Trophoblast cell (in vitro differentiated cells and primary cell): ENCODE measurements around the gene KCTD14.
"Not testable (repeated sequence)": the region's sequence is repeated elsewhere in the genome, so short reads cannot be mapped to it uniquely, and the experiment has no call there.

ENCODE experiments used
- DNase-seq, 2 donors: peaks; one replicate each; pipeline ENCODE4 v3.0.0-alpha.2; 2016
- H2AFZ ChIP-seq: 2 replicates; pipeline ENCODE4 v1.6.1; 2013; ENCODE audit warnings: low read length, moderate library complexity, mild to moderate bottlenecking; ENCODE audit not compliant: insufficient read depth, poor library complexity
- H2AK5ac ChIP-seq: 2 replicates; pipeline ENCODE4 v1.6.1; 2013; ENCODE audit warnings: mild to moderate bottlenecking, low read length
- H2BK120ac ChIP-seq: 2 replicates; pipeline ENCODE4 v1.6.1; 2013; ENCODE audit warnings: low read length, mild to moderate bottlenecking, moderate library complexity; ENCODE audit not compliant: insufficient read depth, poor library complexity
- H2BK12ac ChIP-seq: 2 replicates; pipeline ENCODE4 v1.6.1; 2013; ENCODE audit warnings: mild to moderate bottlenecking, low read length, moderate library complexity
- H2BK5ac ChIP-seq: 2 replicates; pipeline ENCODE4 v1.6.1; 2013; ENCODE audit warnings: low read length, low read depth, moderate library complexity, mild to moderate bottlenecking; ENCODE audit not compliant: poor library complexity
- H3K14ac ChIP-seq: 2 replicates; pipeline ENCODE4 v1.6.1; 2013; ENCODE audit warnings: mild to moderate bottlenecking, low read length
- H3K18ac ChIP-seq: 2 replicates; pipeline ENCODE4 v1.6.1; 2013; ENCODE audit warnings: mild to moderate bottlenecking, low read length
- H3K23ac ChIP-seq: 2 replicates; pipeline ENCODE4 v1.6.1; 2013; ENCODE audit warnings: low read length
- H3K27ac ChIP-seq: 2 replicates; pipeline ENCODE4 v1.5.1; 2013; ENCODE audit warnings: low read depth, mild to moderate bottlenecking, inconsistent platforms, low read length, moderate library complexity
- H3K27me3 ChIP-seq: 2 replicates; pipeline ENCODE4 v1.6.1; 2013; ENCODE audit warnings: inconsistent platforms, mild to moderate bottlenecking, low read length, moderate library complexity; ENCODE audit not compliant: insufficient read depth
- H3K36me3 ChIP-seq, 2 experiments: 1 replicate in 1 of 2; 2 replicates in 1 of 2; pipeline ENCODE4 v1.6.1; 2013; ENCODE audit warnings: low read length in 2 of 2, mild to moderate bottlenecking in 2 of 2, moderate library complexity in 1 of 2; ENCODE audit not compliant: insufficient read depth in 2 of 2, control insufficient read depth in 1 of 2
- H3K4ac ChIP-seq: 2 replicates; pipeline ENCODE4 v1.6.1; 2013; ENCODE audit warnings: low read depth, mild to moderate bottlenecking, low read length, moderate library complexity
- H3K4me1 ChIP-seq, 2 experiments: 1 replicate in 1 of 2; 2 replicates in 1 of 2; pipeline ENCODE4 v1.6.1; 2013; ENCODE audit warnings: low read length in 2 of 2, mild to moderate bottlenecking in 2 of 2, moderate library complexity in 1 of 2; ENCODE audit not compliant: insufficient read depth in 2 of 2, control insufficient read depth in 1 of 2
- H3K4me2 ChIP-seq: 2 replicates; pipeline ENCODE4 v1.6.1; 2013; ENCODE audit warnings: inconsistent platforms, mild to moderate bottlenecking, low read length, moderate library complexity
- H3K4me3 ChIP-seq: 2 replicates; pipeline ENCODE4 v1.5.1; 2013; ENCODE audit warnings: mild to moderate bottlenecking, low read depth, low read length, inconsistent platforms
- H3K79me1 ChIP-seq: one replicate; pipeline ENCODE4 v1.6.1; 2013; ENCODE audit warnings: low read length
- H3K79me2 ChIP-seq: 2 replicates; pipeline ENCODE4 v1.6.1; 2013; ENCODE audit warnings: low read length, mild to moderate bottlenecking; ENCODE audit not compliant: control insufficient read depth, insufficient read depth, poor library complexity
- H3K9ac ChIP-seq: 2 replicates; pipeline ENCODE4 v1.6.1; 2013; ENCODE audit warnings: mild to moderate bottlenecking, low read length
- H3K9me3 ChIP-seq: 2 replicates; pipeline ENCODE4 v1.6.1; 2013; ENCODE audit warnings: low read depth, mild to moderate bottlenecking, control low read depth, inconsistent platforms, low read length; ENCODE audit not compliant: insufficient read depth
- H4K12ac ChIP-seq: 2 replicates; pipeline ENCODE4 v1.6.1; 2013; ENCODE audit warnings: low read depth, mild to moderate bottlenecking, low read length, moderate library complexity
- H4K8ac ChIP-seq: 2 replicates; pipeline ENCODE4 v1.6.1; 2013; ENCODE audit warnings: low read depth, mild to moderate bottlenecking, low read length, moderate library complexity
- H4K91ac ChIP-seq: one replicate; pipeline ENCODE4 v1.6.1; 2013; ENCODE audit warnings: low read depth, mild to moderate bottlenecking, low read length, moderate library complexity
- WGBS: extraction: QIAGEN DNeasy Blood & Tissue Kit; methylation state at CpG from one replicate; pipeline ENCODE4 v1.1.7; 2013; ENCODE audit warnings: missing lambda C conversion rate; ENCODE audit not compliant: insufficient read length, insufficient coverage; ENCODE audit errors: extremely low coverage; 5-methylcytosine and 5-hydroxymethylcytosine counted together

KCTD14 gene

DNA sequence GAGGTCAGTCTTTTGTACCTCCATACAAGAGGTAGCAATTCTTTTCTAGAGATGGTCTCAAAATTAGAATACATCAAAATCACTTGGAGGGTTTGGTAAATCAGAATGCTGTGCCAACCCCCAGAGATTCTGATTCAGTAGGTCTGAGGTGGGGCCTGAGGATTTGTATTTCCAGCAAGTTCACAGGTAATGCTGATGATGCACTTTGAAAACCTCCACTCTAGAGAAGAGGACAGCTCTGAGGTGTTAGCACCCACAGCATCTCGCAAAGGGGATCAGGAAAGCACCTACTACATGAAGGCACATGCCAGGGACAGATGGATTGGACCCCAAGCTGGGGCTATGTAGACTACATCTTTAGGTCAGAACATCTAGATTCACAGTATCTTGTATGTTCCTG, 7.2 kb downstream of the KCTD14 start:
- H2AK5ac ChIP-seq, result no peak overlapping the region
- no peak overlapping the region for H4K91ac ChIP-seq
- H3K4me2 ChIP-seq, result no peak overlapping the region
- H3K9ac ChIP-seq, result no peak overlapping the region
- H3K27ac ChIP-seq, result no peak overlapping the region
- no peak for DNase-seq
- H2BK120ac ChIP-seq, result no peak overlapping the region
- H3K14ac ChIP-seq, result no peak overlapping the region
- no peak overlapping the region for H3K23ac ChIP-seq
- no peak overlapping the region for H2BK12ac ChIP-seq
- H4K8ac ChIP-seq, result no peak overlapping the region
- H4K12ac ChIP-seq, result no peak overlapping the region
- no peak overlapping the region for H3K4me3 ChIP-seq
- no peak overlapping the region for H2AFZ ChIP-seq
- no peak overlapping the region for H3K18ac ChIP-seq
- no peak overlapping the region for H3K4ac ChIP-seq
- no peaks in the 10 kb centered on the region for H3K9me3 ChIP-seq
- no peaks in the 10 kb centered on the region for H3K79me2 ChIP-seq
- H3K4me1 ChIP-seq, result peaks cover 8 to 9% of the 10 kb centered on the region in 2 experiments
- H3K27me3 ChIP-seq, result no peaks in the 10 kb centered on the region
- no peak overlapping the region for H2BK5ac ChIP-seq
- peaks cover 8 to 15% of the 10 kb centered on the region in 2 experiments for H3K36me3 ChIP-seq
- no peaks in the 10 kb centered on the region for H3K79me1 ChIP-seq
- no CpG with 5 or more reads among the region's 1 CpG for WGBS

DNA sequence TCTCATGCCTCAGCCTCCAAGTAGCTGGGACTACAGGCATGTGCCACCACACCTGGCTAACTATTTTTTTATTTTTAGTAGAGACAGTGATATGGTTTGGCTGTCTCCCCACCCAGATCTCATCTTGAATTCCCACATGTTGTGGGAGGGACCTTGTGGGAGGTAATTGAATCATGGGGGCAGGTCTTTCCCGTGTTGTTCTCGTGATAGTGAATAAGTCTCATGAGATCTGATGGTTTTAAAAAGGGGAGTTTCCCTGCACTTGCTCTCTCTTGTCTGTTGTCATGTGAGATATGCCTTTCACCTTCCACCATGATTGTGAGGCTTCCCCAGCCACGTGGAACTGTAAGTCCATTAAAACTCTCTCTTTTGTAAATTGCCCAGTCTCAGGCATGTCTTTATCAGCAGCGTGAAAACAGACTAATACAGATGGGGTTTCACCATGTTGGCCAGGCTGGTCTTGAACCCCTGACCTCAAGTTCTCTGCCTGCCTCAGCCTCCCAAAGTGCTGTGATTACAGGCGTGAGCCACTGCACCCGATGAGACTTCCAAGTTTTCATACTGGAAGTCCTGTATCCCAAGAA, 8.0 kb downstream of the KCTD14 start:
- not testable (repeated sequence) for DNase-seq, H3K9me3 ChIP-seq, H3K23ac ChIP-seq, H4K12ac ChIP-seq, H3K14ac ChIP-seq, H2BK120ac ChIP-seq, H4K91ac ChIP-seq, H3K27ac ChIP-seq, H2BK5ac ChIP-seq, H3K9ac ChIP-seq, H3K4me3 ChIP-seq, H3K27me3 ChIP-seq, H3K18ac ChIP-seq, H2BK12ac ChIP-seq, H2AFZ ChIP-seq, H3K79me2 ChIP-seq, H3K4ac ChIP-seq, H3K4me1 ChIP-seq, H3K79me1 ChIP-seq, H3K4me2 ChIP-seq, H2AK5ac ChIP-seq, H4K8ac ChIP-seq
- peaks cover 8 to 15% of the 10 kb centered on the region in 2 experiments for H3K36me3 ChIP-seq
- no CpG with 5 or more reads among the region's 6 CpGs for WGBS

DNA sequence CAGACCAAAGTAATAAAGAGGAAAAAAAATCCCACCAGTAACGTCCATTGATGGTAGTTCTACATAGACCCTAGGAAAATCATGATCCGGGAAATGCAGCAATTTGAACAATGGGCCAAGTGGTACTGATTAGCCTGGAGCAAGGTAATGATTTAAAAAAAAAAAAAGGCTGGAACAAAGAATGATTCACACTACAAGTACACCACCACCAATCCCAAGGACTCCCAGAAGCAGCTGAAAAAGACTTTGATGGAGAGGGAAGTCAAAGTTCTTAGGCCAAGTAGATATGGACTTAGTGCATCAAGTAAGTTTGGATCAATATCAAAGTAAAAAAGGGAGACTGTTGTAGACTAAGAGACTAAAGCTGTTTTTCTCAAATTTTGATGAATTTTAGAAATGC, 11.8 kb downstream of the KCTD14 start:
- H3K23ac ChIP-seq, result no peak overlapping the region
- H3K14ac ChIP-seq, result no peak overlapping the region
- H3K4ac ChIP-seq, result no peak overlapping the region
- H3K27me3 ChIP-seq, result no peaks in the 10 kb centered on the region
- WGBS, result no CpG with 5 or more reads among the region's 2 CpGs
- H2BK5ac ChIP-seq, result no peak overlapping the region
- no peaks in the 10 kb centered on the region for H3K4me1 ChIP-seq
- no peak overlapping the region for H4K8ac ChIP-seq
- no peaks in the 10 kb centered on the region for H3K9me3 ChIP-seq
- no peak overlapping the region for H3K9ac ChIP-seq
- no peak overlapping the region for H2BK12ac ChIP-seq
- H2BK120ac ChIP-seq, result no peak overlapping the region
- no peak overlapping the region for H2AK5ac ChIP-seq
- H4K91ac ChIP-seq, result no peak overlapping the region
- DNase-seq, result no peak
- H2AFZ ChIP-seq, result no peak overlapping the region
- H3K36me3 ChIP-seq, result peaks cover 0 to 8% of the 10 kb centered on the region in 2 experiments
- H3K79me2 ChIP-seq, result no peaks in the 10 kb centered on the region
- no peak overlapping the region for H4K12ac ChIP-seq
- no peak overlapping the region for H3K4me2 ChIP-seq
- H3K27ac ChIP-seq, result no peak overlapping the region
- no peaks in the 10 kb centered on the region for H3K79me1 ChIP-seq
- no peak overlapping the region for H3K18ac ChIP-seq
- no peak overlapping the region for H3K4me3 ChIP-seq

DNA sequence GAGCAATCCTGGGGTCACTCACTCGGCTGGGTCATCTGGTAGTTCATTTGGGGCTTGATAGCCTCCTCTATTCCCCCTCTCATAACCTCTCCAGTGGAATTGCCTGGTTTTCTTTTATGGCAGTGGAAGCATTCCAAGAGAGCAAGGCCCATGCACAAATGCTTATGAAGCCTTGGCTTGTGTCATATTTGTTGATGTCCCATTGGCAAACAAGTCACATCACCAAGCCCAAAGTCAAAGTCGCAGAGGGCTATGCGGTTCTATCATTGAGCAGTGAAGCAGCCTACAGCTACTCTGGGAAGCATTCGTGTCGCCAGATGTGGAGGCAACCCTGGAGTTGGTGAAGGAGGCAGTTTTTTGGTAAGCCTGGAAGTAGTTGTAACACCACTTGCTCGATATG, 12.3 kb downstream of the KCTD14 start:
- Histone ChIP-seq H3K36me3 (peaks cover 0 to 4% of the 10 kb centered on the region in 2 experiments), H2BK12ac (no peak overlapping the region), H3K18ac (no peak overlapping the region), H3K9ac (no peak overlapping the region), H3K14ac (no peak overlapping the region), H2AFZ (no peak overlapping the region), H3K23ac (no peak overlapping the region), H3K27ac (no peak overlapping the region), H4K12ac (no peak overlapping the region), H4K8ac (no peak overlapping the region), H3K79me2 (no peaks in the 10 kb centered on the region), H3K4ac (no peak overlapping the region), H4K91ac (no peak overlapping the region), H3K79me1 (no peaks in the 10 kb centered on the region), H3K4me2 (no peak overlapping the region), H3K9me3 (no peaks in the 10 kb centered on the region), H2BK120ac (no peak overlapping the region), H2BK5ac (no peak overlapping the region), H2AK5ac (no peak overlapping the region), H3K27me3 (no peaks in the 10 kb centered on the region), H3K4me1 (no peaks in the 10 kb centered on the region), H3K4me3 (no peak overlapping the region)
- no peak for DNase-seq
- WGBS, result no CpG with 5 or more reads among the region's 6 CpGs
